Activated naive CD4-positive, alpha-beta T cell treated with anti-CD3 and anti-CD28 coated beads for 36 hours (primary cell): Measurements from ENCODE around the gene ITGB2. TPM values are rescaled to one million over a fixed set of nuclear protein-coding genes. Genes with fewer than 3 reads are reported as not detected.
"Not testable (repeated sequence)": the region's sequence is repeated elsewhere in the genome, so short reads cannot be mapped to it uniquely, and the experiment has no call there.

Source experiments
- CTCF ChIA-PET: fragments of 350-600 bp; sonication (Branson Sonifier 250); formaldehyde crosslinking; loops from one replicate; lab custom pipeline; 2021; ENCODE audit warnings: antibody characterized with exemption; lab: Charles Lee
- DNase-seq: peaks from one replicate; pipeline ENCODE4 v3.0.0-alpha.2; 2020
- H3K27ac Mint-ChIP-seq: one replicate; pipeline ENCODE4 v1.8.0; 2021; ENCODE audit warnings: mild to moderate bottlenecking, mixed read lengths
- H3K27me3 Mint-ChIP-seq: one replicate; pipeline ENCODE4 v1.8.0; 2021; ENCODE audit warnings: low read depth, mixed read lengths
- H3K36me3 Mint-ChIP-seq: one replicate; pipeline ENCODE4 v1.8.0; 2021; ENCODE audit warnings: low read depth, mixed read lengths
- H3K4me1 Mint-ChIP-seq: one replicate; pipeline ENCODE4 v1.8.0; 2021; ENCODE audit warnings: low read depth, mixed read lengths
- H3K4me3 Mint-ChIP-seq: one replicate; pipeline ENCODE4 v1.8.0; 2021; ENCODE audit warnings: mild to moderate bottlenecking, moderate library complexity, mixed read lengths
- H3K9me3 Mint-ChIP-seq: one replicate; pipeline ENCODE4 v1.8.0; 2021; ENCODE audit warnings: mixed read lengths
- intact Hi-C: fragments of 100-400 bp; cut with micrococcal nuclease; formaldehyde crosslinking; loops from one replicate; pipeline ENCODE4 v1.15.1; 2023
- total RNA-seq, 2 experiments: library from RNA; stranded (reverse); gene quantifications; one replicate each; pipeline ENCODE4 v1.2.3, GENCODE V29; 2021

Gene ITGB2
- total RNA-seq, 2 experiments from 2014 or later = 182 to 185 TPM

DNA sequence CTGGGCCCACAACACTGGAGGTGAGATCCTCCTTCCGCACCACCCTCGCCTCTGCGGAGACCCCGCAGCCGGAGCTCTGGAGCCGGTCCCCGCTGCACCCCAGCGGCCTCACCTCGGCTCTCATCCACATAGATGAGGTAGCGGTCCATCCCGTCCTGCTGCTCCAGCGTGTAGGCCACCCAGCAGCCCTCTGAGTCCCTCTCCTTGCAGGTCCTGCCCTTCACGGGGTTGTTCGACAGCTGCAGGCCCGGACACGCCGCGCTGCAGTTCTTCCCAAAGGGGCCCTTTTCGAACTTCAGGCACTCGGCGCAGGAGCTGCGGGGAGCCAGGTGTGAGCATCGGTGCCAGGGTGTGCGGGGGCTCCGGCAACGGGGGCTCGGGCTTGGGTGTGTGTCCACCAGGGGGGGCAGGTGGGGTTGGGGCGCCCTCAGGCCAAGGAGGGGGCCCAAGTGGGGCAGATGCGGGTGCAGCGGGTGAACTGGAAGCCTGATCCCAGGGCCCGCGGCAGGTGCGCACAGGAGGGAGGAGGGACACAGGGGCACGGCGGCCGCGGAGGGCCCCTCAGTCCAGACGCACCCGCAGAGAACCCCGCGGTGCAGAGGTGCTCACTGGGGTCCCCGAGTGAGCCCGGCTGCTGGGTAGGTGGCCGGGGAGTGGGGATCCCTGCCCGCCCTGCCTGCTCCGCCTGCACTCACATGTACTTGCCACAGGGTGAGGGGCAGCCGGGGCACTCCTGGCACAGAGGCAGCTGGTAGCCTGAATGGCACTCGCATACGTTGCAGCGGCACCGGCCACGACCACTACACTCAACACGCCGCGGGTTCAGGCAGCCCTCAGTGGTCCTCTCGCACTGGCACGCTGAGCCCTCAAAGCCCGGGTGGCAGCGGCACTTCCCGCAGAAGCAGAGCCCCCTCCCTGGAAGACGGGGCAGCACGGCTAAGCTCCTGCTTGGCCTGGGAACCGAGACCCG lies 31.8 kb downstream of the ITGB2 start:
- no peak overlapping the region for H3K27ac Mint-ChIP-seq
- no peak for DNase-seq
- no peaks in the 10 kb centered on the region for H3K27me3 Mint-ChIP-seq
- intact Hi-C loops = no loop called here
- no peak overlapping the region for H3K4me3 Mint-ChIP-seq
- H3K9me3 Mint-ChIP-seq = no peaks in the 10 kb centered on the region
- CTCF ChIA-PET = no interaction called here
- peaks cover 8% of the 10 kb centered on the region for H3K36me3 Mint-ChIP-seq
- peaks cover 7% of the 10 kb centered on the region for H3K4me1 Mint-ChIP-seq

DNA sequence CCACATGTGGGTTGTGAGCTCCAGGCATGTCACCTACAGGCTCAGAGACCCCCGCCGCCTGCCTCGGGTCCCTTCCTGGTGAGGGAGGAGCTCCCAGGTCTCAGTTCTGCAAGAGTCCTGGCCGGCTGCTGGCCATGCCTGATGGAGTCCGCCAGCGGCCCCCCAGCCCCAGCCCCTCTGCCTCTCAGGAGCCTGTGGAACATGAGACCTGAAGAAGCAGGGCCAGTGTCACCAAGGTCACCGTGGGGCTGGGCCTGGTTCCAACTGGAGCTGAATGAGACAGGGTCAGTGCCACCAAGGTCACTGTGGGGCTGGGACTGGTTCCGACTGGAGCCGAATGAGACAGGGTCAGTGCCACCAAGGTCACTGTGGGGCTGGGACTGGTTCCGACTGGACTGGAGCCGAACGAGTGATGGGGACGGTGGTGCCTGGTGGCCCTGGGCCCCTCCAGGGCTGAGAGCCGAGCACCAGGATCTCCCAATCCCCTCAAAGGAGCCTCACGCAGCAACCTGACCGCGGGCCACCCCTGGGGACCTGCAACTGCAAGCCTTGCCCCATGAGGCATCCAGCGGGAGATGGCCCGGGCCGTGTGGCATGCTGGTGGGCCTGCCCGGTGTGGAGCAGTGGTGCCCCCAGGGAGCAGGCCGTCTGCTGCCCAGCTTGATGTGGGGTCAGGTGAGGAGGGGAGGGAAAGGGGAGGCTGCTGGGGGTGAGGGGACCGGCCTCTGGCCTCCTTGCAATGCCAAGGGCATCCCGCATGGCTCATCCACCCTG lies 32.7 kb downstream of the ITGB2 start:
- CTCF ChIA-PET = interaction anchor here (1.1 kb wide), 1 partner anchor 12 kb away, joined by 4 read pairs; no protein-coding TSS in a partner anchor
- Mint-ChIP-seq H3K4me3 (no peak overlapping the region), H3K27ac (no peak overlapping the region), H3K27me3 (no peaks in the 10 kb centered on the region), H3K9me3 (no peaks in the 10 kb centered on the region), H3K36me3 (peaks cover 8% of the 10 kb centered on the region), H3K4me1 (peaks cover 3% of the 10 kb centered on the region)
- intact Hi-C loops = no loop called here
- no peak for DNase-seq

DNA sequence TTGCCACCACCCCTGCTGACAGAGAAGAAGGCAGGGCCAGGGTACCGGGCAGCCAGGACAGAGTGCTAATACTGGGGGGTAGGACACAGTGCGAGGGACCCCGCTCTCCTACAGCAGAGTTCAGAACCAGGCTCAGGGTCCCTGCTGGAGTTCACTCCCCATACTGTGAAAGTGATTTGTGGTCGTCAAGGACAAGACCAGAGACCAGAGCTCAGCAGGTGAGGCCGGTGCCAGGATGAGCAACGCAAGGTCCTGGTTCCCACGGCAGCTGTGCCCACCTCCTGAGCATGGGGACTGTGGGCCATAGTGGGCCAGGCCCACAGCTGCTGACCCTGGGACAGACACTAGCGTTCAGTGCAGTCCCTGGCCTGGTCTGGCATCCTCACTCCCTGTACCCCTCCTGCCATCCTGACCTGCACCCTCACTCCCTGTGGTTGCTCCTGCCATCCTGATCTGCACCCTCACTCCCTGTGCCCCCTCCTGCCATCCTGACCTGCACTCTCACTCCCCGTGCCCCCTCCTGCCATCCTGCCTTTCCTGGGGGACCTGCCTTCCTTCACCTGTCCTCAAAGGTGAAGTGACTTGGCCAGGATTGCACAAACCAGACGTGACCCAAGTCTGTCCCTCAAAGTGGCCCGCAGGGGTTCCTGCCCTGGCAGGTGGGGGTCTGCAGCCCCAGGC lies 33.4 kb downstream of the ITGB2 start:
- H3K27ac Mint-ChIP-seq = no peak overlapping the region
- H3K27me3 Mint-ChIP-seq = no peaks in the 10 kb centered on the region
- peaks cover 8% of the 10 kb centered on the region for H3K36me3 Mint-ChIP-seq
- intact Hi-C loops = no loop called here
- no peak for DNase-seq
- no peak overlapping the region for H3K4me3 Mint-ChIP-seq
- CTCF ChIA-PET = interaction anchor here (1.1 kb wide), 1 partner anchor 11 kb away, joined by 4 read pairs; no protein-coding TSS in a partner anchor
- no peaks in the 10 kb centered on the region for H3K9me3 Mint-ChIP-seq
- peaks cover 6% of the 10 kb centered on the region for H3K4me1 Mint-ChIP-seq

DNA sequence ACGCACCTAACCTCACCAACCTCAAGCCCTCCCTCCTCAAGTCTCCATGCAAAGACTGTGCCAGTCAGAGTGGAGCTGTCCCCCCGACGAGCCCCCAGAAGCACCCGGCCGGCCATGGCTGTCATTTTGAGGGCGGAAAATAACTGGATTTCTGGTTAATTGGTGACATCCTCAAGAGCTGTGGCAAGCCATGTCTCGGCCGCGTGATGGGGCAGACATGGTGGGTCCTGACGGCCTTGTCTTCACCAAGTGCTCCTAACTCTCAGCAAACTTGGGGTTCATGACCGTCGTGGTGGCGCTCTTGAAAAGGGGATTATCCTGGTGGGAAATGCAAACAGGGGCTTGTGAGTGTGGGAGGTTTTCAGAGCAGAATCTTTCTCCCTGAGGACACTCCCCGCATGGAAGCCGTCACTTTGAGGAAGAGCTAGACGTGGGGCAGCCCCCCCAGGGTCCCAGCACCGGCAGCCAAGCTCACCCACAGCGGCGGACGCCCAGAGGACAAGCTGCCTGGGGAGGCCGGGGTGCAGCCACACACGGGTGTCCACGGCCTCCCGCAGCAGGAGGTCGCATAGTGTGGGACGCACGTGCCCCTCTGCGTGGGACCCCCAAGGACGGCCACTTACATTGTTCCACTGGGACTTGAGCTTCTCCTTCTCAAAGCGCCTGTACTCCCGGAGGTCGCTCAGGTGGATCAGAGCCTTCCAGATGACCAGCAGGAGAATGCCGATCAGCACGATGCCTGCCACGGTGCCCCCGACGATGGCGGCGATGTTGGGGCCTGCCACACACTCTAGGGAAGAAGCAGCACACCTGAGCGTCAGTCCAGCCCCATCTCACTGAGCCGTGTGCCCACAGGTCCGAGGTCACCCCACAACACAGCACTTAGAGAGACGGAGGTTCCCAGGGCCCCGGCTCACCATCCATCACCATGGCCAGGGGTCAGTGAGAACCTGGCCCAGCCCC lies 34.3 kb downstream of the ITGB2 start:
- no peaks in the 10 kb centered on the region for H3K27me3 Mint-ChIP-seq
- no peak overlapping the region for H3K27ac Mint-ChIP-seq
- intact Hi-C loops = no loop called here

DNA sequence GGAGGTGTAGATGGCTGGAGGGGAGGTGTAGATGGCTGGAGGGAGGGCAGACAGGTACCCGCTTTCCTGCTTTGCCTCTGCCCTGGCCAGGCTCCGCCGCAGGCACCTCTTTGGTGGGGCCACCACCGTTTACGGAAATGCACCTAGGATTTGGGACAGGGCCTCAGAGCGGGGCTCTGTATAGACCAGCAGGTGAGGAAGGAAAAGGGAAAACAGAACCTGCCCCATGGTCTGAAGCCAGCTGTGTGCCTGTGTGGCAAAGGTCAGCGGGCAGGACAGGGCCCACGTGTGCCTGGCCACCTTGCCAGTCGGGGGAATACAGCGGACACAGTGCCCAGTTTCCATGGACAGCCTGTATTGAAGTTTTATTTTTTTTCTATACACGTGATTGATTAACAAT lies 35.1 kb downstream of the ITGB2 start:
- H3K27me3 Mint-ChIP-seq = no peaks in the 10 kb centered on the region
- peaks cover 22% of the 10 kb centered on the region for H3K4me1 Mint-ChIP-seq
- no peak for DNase-seq
- CTCF ChIA-PET = no interaction called here
- no peaks in the 10 kb centered on the region for H3K9me3 Mint-ChIP-seq
- intact Hi-C loops = no loop called here
- H3K27ac Mint-ChIP-seq = no peak overlapping the region
- H3K4me3 Mint-ChIP-seq = no peak overlapping the region
- H3K36me3 Mint-ChIP-seq = peaks cover 6% of the 10 kb centered on the region

More for the DNA sequence above, 34.3 kb downstream of the ITGB2 start:
- Mint-ChIP-seq H3K36me3 (peaks cover 8% of the 10 kb centered on the region), H3K4me1 (peaks cover 14% of the 10 kb centered on the region), H3K4me3 (no peak overlapping the region), H3K9me3 (no peaks in the 10 kb centered on the region)
- DNase-seq = no peak
- CTCF ChIA-PET = interaction anchor here (1.1 kb wide), 1 partner anchor 11 kb away, joined by 4 read pairs; no protein-coding TSS in a partner anchor

DNA sequence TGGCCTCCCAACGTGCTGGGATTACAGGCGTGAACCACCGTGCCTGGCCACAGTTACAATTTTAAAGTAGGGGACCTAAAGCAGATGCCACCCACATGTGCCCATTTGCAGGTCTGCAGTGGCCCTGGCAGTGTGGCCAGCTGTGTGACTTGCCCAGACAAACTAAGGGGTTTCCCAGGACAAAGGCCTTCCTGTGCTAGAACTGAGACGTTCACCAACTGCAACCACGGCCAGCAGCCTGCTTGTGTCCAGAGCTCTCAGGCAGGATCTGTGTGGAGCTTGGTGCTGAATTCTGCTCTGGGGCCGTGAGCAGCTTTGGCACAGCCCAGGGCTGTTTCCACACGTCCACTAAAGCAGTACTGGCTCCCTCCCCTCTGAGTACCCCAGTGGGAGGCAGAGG lies 36.6 kb downstream of the ITGB2 start:
- H3K27ac Mint-ChIP-seq = no peak overlapping the region
- DNase-seq = no peak

DNA sequence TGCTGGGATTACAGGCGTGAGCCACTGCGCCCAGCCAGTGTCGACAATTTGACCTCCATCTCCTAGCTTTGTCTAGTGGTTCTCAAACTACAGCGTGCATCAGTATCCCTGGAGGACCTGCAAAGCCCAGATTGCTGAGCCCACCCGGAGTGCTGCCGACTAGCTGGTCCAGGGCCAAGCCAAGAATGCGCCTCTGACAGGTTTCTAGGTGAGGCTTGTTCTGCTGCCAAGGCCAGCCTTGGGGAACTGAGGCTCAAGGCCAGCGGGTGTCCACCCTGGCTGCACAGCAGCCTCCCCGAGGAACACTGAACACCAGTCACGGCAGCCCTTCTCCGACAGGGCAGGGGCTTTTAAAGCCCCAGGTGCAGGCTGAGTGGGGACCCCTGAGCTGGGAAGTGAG lies 37.4 kb downstream of the ITGB2 start:
- H3K4me3 Mint-ChIP-seq = no peak overlapping the region
- CTCF ChIA-PET = interaction anchor here (1.1 to 1.4 kb wide), 2 partner anchors 37 to 82 kb away, joined by 3 to 4 read pairs; partner anchors contain the start of gene ITGB2
- no peak for DNase-seq
- intact Hi-C loops = no loop called here
- no peaks in the 10 kb centered on the region for H3K9me3 Mint-ChIP-seq
- no peaks in the 10 kb centered on the region for H3K27me3 Mint-ChIP-seq
- no peak overlapping the region for H3K27ac Mint-ChIP-seq
- peaks cover 6% of the 10 kb centered on the region for H3K36me3 Mint-ChIP-seq
- H3K4me1 Mint-ChIP-seq = peaks cover 26% of the 10 kb centered on the region

More for the DNA sequence above, 36.6 kb downstream of the ITGB2 start:
- Mint-ChIP-seq H3K9me3 (no peaks in the 10 kb centered on the region), H3K4me3 (no peak overlapping the region), H3K36me3 (peaks cover 6% of the 10 kb centered on the region), H3K27me3 (no peaks in the 10 kb centered on the region), H3K4me1 (peaks cover 26% of the 10 kb centered on the region)
- CTCF ChIA-PET = interaction anchor here (0.9 to 1.1 kb wide), 2 partner anchors 48 to 81 kb away, joined by 3 to 4 read pairs; no protein-coding TSS in a partner anchor
- intact Hi-C loops = no loop called here

DNA sequence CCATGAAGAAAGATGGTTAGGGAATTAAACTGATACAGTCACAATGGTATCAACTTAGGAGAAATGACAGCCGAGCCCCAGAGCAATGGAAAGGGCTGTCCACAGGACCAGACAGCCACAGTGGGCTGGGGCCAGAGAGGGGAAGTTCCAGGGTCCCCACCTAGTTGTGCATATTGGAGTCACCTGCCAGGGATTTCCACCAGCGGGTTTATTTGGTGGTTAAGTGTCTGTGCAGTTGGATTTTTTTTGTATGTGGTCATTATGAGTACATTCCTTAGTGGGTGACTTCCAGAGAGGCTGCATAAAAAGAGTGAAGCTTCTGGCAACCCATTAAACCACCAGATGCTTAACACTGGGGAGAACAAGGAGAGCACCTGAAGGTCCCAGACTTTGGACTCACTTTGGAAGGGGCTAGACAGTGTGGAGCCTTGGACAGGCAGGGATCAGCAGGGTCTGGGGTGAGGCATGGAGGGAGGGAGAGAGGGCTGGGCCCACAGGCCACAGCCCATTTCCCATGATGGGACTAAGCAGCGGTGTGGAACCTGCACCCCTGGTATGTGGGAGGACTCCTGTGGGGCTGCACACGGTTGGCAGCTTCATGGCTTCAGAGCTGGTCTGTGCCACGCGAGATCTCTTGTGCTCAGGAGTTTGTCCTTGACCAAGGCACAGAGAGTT lies 39.4 kb downstream of the ITGB2 start:
- peaks cover 6% of the 10 kb centered on the region for H3K36me3 Mint-ChIP-seq

DNA sequence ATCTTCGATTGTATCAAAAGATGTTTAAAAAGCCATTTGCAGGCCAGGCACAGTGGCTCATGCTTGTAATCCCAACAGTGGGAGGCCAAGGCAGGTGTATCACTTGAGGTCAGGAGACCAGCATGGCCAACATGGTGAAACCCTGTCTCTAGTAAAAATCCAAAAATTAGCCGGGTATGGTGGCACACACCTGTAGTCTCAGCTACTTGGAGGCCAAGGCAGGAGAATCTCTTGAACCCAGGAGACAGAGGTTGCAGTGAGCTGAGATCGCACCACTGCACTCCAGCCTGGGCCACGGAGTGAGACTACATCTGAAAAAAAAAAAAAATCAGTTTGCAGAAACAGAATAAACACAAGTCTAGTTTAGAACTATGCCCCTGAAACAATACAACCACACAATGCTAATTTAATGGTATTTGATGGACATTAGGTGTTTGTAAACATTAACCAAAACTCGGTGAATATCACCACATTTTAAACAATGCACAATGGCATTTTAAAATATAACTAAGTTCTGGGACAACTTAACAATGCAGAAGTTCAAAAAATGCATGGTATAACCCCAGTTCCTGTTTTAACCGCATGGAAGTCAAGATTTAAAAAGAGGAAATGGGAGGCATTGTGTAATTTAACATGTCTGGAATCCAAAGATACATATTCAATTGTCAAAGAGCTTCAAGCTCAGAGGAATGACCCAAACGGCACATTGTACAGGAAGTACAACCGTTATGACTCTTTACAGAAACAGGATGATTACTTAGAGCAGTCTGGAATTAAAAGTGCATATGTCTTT lies 40.1 kb downstream of the ITGB2 start:
- H3K4me1 Mint-ChIP-seq = peaks cover 28% of the 10 kb centered on the region
- peak overlapping the region; percentile 69 for H3K27ac Mint-ChIP-seq
- H3K36me3 Mint-ChIP-seq = peaks cover 1% of the 10 kb centered on the region
- CTCF ChIA-PET = interaction anchor here (0.6 to 3.8 kb wide), 7 partner anchors 12 to 87 kb away, joined by 3 to 13 read pairs (median 4); no protein-coding TSS in a partner anchor
- DNase-seq = peak; percentile 55
- no peak overlapping the region for H3K4me3 Mint-ChIP-seq
- no peaks in the 10 kb centered on the region for H3K9me3 Mint-ChIP-seq
- intact Hi-C loops = no loop called here
- H3K27me3 Mint-ChIP-seq = no peaks in the 10 kb centered on the region

More for the DNA sequence above, 39.4 kb downstream of the ITGB2 start:
- peak; percentile 51 for DNase-seq
- CTCF ChIA-PET = interaction anchor here (1.3 to 3.8 kb wide), 6 partner anchors 11 to 88 kb away, joined by 3 to 13 read pairs (median 6); no protein-coding TSS in a partner anchor
- Mint-ChIP-seq H3K9me3 (no peaks in the 10 kb centered on the region), H3K27ac (peak overlapping the region; percentile 69), H3K4me1 (peaks cover 26% of the 10 kb centered on the region), H3K4me3 (no peak overlapping the region), H3K27me3 (no peaks in the 10 kb centered on the region)
- intact Hi-C loops = no loop called here

DNA sequence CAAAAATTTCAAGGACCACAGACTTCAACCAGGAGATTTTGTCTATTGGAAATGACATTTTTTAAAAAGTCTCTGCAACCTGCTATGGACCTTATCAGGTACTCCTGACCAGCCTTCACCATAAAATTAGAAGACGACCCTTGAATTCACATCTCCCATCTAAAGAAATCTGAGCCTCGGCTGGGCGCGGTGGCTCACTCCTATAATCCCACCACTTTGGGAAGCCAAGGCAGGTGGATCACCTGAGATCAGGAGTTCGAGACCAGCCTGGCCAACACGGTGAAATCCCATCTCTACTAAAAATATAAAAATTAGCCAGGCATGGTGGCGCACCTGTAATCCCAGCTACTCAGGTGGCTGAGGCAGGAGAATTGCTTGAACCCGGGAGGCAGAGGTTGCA lies 41.5 kb downstream of the ITGB2 start:
- H3K4me3 Mint-ChIP-seq, H3K27me3 Mint-ChIP-seq, DNase-seq, H3K9me3 Mint-ChIP-seq, H3K36me3 Mint-ChIP-seq, H3K27ac Mint-ChIP-seq: not testable (repeated sequence)
- intact Hi-C loops = loop anchor here (5.0 kb wide), 1 partner anchor 367 kb away; no protein-coding TSS in a partner anchor
- H3K4me1 Mint-ChIP-seq = peaks cover 32% of the 10 kb centered on the region
- CTCF ChIA-PET = interaction anchor here (0.6 to 3.8 kb wide), 3 partner anchors 48 to 763 kb away, joined by 3 to 13 read pairs (median 4); no protein-coding TSS in a partner anchor
